Kidney (tissue), 14 donors: ENCODE results near the gene FAM181B. TPM values are rescaled to one million over a fixed set of nuclear protein-coding genes. Genes with fewer than 3 reads are reported as not detected.

ENCODE experiments used
- DNase-seq, 5 donors: peaks; one replicate each; pipeline ENCODE4 v3.0.0-alpha.2; 2013 to 2020
- FAIRE-seq: peaks from 2 replicates; lab custom pipeline; 2012; peaks lifted over from hg19 to GRCh38; lab: Jason Lieb, UNC
- H3K27ac ChIP-seq, 2 donors: one replicate each; pipeline ENCODE4 v1.7.0; 2013; ENCODE audit warnings: low read depth in 2 of 2, low read length in 2 of 2, inconsistent platforms in 1 of 2
- H3K27me3 ChIP-seq: one replicate; pipeline ENCODE4 v1.7.1; 2013; ENCODE audit warnings: low read length, inconsistent platforms; ENCODE audit not compliant: control insufficient read depth, insufficient read depth
- H3K36me3 ChIP-seq, 3 donors: one replicate each; pipeline versions ENCODE4 v1.7.0 to v1.7.1; 2013; ENCODE audit warnings: low read length in 3 of 3, control low read depth in 1 of 3, inconsistent platforms in 1 of 3; ENCODE audit not compliant: insufficient read depth in 3 of 3, control insufficient read depth in 2 of 3
- H3K4me1 ChIP-seq, 3 donors: one replicate each; pipeline versions ENCODE4 v1.7.0 to v1.7.1; 2013; ENCODE audit warnings: low read length in 3 of 3, inconsistent platforms in 1 of 3, low read depth in 1 of 3; ENCODE audit not compliant: control insufficient read depth in 2 of 3, insufficient read depth in 2 of 3
- H3K4me3 ChIP-seq, 3 donors: one replicate each; pipeline versions ENCODE4 v1.7.0 to v1.8.1; 2013; ENCODE audit warnings: low read length in 3 of 3, control low read depth in 1 of 3, inconsistent platforms in 1 of 3
- H3K9ac ChIP-seq, 3 donors: one replicate each; pipeline versions ENCODE4 v1.7.0 to v1.7.1; 2013; ENCODE audit warnings: low read length in 3 of 3, control low read depth in 1 of 3, inconsistent platforms in 1 of 3
- H3K9me3 ChIP-seq, 3 donors: one replicate each; pipeline versions ENCODE4 v1.7.0 to v1.7.1; 2013; ENCODE audit warnings: low read length in 3 of 3, control low read depth in 1 of 3, inconsistent platforms in 1 of 3; ENCODE audit not compliant: control insufficient read depth in 2 of 3, insufficient read depth in 1 of 3
- intact Hi-C: fragments of 100-400 bp; cut with DNase I; formaldehyde crosslinking; loops from one replicate; pipeline ENCODE4 v1.11.1; 2022
- polyA plus RNA-seq: library from polyadenylated mRNA; stranded (reverse); fragments of 350-450 nt; fragmentation: Illumina TruSeq; extraction: RNeasy Lipid Tissue Mini Kit (QIAGEN cat#74804); gene quantifications from one replicate; pipeline ENCODE4 v1.2.3, GENCODE V29; 2014; ENCODE audit warnings: low read depth, low replicate concordance; ENCODE audit not compliant: insufficient read depth
- total RNA-seq: library from RNA; stranded (reverse); fragmentation: NEBNext Ultra II Directional; extraction: Animal tissue kit (Norgen Biotek cat#: 25700); gene quantifications from one replicate; pipeline ENCODE4 v1.2.1, GENCODE V29; 2021
- TF ChIP-seq, protein P1 (sequence below): IDR thresholded peaks from 3 replicates; pipeline ENCODE4 v1.5.1; 2012; ENCODE audit warnings: mild to moderate bottlenecking, moderate library complexity, borderline replicate concordance; ENCODE audit not compliant: insufficient read depth; ENCODE audit errors: extremely low read depth
- donor health status: control.
- donor health status: control.
- donor health status: control.
- donor health status: control.
- donor health status: control.
- donor health status: DM: yes; HTN: yes; CAD: no.
- donor health status: Normal renal cell carcinoma (clear cell type).

FAM181B gene
- total and polyA plus RNA-seq, 2 donors from 2014 or later: 0.97 to 1.3 TPM

DNA sequence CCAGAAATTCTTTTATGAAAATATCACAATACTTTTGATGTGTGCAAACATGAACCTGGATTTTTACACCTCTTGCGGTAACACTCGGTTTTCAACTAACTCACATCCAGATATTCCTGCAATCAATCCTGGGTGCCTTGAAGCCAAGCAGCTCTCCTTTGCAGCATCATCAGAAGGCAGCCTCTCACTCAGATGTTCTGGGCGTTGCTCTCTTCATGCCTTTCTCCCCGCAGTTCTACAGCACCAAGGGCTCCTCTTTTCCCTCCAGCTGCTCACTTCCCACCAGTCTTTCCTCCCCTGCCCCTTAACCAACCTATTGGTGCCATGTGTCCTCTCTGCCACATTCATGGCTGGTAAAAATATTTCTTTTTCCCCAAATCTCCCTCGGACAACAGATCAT, 2.9 kb downstream of the FAM181B start:
- H3K9me3 ChIP-seq: no peaks in the 10 kb centered on the region
- no peak for FAIRE-seq
- DNase-seq: no peak
- H3K27ac ChIP-seq: no peak overlapping the region
- peaks cover 8% of the 10 kb centered on the region for H3K27me3 ChIP-seq
- no peaks in the 10 kb centered on the region for H3K36me3 ChIP-seq
- no peak overlapping the region for H3K4me3 ChIP-seq
- intact Hi-C loops: no loop called here
- H3K4me1 ChIP-seq: no peaks in the 10 kb centered on the region
- H3K9ac ChIP-seq: no peak overlapping the region
- TF ChIP-seq, protein P1, sequence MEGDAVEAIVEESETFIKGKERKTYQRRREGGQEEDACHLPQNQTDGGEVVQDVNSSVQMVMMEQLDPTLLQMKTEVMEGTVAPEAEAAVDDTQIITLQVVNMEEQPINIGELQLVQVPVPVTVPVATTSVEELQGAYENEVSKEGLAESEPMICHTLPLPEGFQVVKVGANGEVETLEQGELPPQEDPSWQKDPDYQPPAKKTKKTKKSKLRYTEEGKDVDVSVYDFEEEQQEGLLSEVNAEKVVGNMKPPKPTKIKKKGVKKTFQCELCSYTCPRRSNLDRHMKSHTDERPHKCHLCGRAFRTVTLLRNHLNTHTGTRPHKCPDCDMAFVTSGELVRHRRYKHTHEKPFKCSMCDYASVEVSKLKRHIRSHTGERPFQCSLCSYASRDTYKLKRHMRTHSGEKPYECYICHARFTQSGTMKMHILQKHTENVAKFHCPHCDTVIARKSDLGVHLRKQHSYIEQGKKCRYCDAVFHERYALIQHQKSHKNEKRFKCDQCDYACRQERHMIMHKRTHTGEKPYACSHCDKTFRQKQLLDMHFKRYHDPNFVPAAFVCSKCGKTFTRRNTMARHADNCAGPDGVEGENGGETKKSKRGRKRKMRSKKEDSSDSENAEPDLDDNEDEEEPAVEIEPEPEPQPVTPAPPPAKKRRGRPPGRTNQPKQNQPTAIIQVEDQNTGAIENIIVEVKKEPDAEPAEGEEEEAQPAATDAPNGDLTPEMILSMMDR: no peak

GRCh38 chr11:82730286-82730685, 3.4 kb downstream of the FAM181B start:
- Histone ChIP-seq H3K36me3 (no peaks in the 10 kb centered on the region), H3K4me3 (no peak overlapping the region), H3K9me3 (no peaks in the 10 kb centered on the region), H3K4me1 (no peaks in the 10 kb centered on the region), H3K9ac (no peak overlapping the region), H3K27me3 (peaks cover 8% of the 10 kb centered on the region), H3K27ac (no peak overlapping the region)
- FAIRE-seq (no peak), DNase-seq (no peak)
- intact Hi-C loops: no loop called here
- TF ChIP-seq, protein P1: no peak

DNA sequence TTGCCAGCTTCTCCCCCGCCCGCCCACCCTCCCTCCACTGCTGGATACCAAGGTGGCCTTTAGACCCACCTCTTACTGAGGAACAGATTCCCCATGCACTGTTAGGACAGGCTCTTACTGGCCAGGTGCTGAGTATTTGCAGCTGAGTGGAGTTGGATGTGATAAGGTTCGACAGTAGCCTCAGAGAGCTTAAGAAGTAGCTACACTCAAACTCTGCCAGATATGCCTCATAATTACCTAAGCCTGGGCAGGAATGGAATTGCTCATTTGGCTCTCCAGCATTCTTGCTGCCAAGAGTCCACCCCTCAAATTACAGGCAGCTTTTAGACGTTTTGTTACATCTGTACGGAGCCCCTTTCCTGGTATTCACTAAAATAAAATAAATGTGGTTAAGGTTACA, 9.6 kb downstream of the FAM181B start:
- DNase-seq: no peak
- Histone ChIP-seq H3K4me1 (no peaks in the 10 kb centered on the region), H3K9me3 (no peaks in the 10 kb centered on the region), H3K9ac (no peak overlapping the region), H3K27me3 (no peaks in the 10 kb centered on the region), H3K36me3 (no peaks in the 10 kb centered on the region), H3K4me3 (no peak overlapping the region), H3K27ac (no peak overlapping the region)
- TF ChIP-seq, protein P1: no peak
- intact Hi-C loops: loop anchor here (10.0 kb wide), 1 partner anchor 131 kb away; no protein-coding TSS in a partner anchor
- FAIRE-seq: no peak

- no peaks in the 10 kb centered on the region for H3K4me1 ChIP-seq
- TF ChIP-seq, protein P1: no peak
- H3K36me3 ChIP-seq: no peaks in the 10 kb centered on the region
- H3K9ac ChIP-seq: no peak overlapping the region
- no peaks in the 10 kb centered on the region for H3K27me3 ChIP-seq
- no peak overlapping the region for H3K4me3 ChIP-seq
- FAIRE-seq (no peak), DNase-seq (no peak)
- H3K9me3 ChIP-seq: no peaks in the 10 kb centered on the region
- H3K27ac ChIP-seq: no peak overlapping the region
- intact Hi-C loops: loop anchor here (10.0 kb wide), 1 partner anchor 133 kb away; no protein-coding TSS in a partner anchor
These were observed 11.4 kb downstream of the FAM181B start for GRCh38 chr11:82722231-82722630.
